ENCODE measurements around the gene TECTA.
"Not testable (repeated sequence)": the region's sequence is repeated elsewhere in the genome, so short reads cannot be mapped to it uniquely, and the experiment has no call there.

Gene TECTA

GRCh38 chr11:121221496-121222200 lies 120.6 kb downstream of the TECTA start:
- no peak overlapping the region for H3K27ac ChIP-seq (ENCODE audit: low read length)
- no peaks in the 10 kb centered on the region for H3K36me3 ChIP-seq (ENCODE audit: control insufficient read depth in 1 of 2, insufficient read depth in 2 of 2, low read length in 2 of 2)
- H3K4me1 ChIP-seq (ENCODE audit: control insufficient read depth in 1 of 2, insufficient read depth in 2 of 2, low read length in 2 of 2): no peaks in the 10 kb centered on the region
- no peak overlapping the region for H3K4me3 ChIP-seq (ENCODE audit: low read depth in 1 of 2, low read length in 2 of 2)
- no peaks in the 10 kb centered on the region for H3K9me3 ChIP-seq (ENCODE audit: control insufficient read depth in 1 of 2, low read length in 2 of 2)
- H3K27me3 ChIP-seq (ENCODE audit: low read depth, low read length): no peaks in the 10 kb centered on the region

GRCh38 chr11:121223161-121223560 lies 122.1 kb downstream of the TECTA start:
- Histone ChIP-seq H3K4me1 (ENCODE audit: control insufficient read depth in 1 of 2, insufficient read depth in 2 of 2, low read length in 2 of 2) (no peaks in the 10 kb centered on the region), H3K4me3 (ENCODE audit: low read depth in 1 of 2, low read length in 2 of 2) (no peak overlapping the region), H3K27me3 (ENCODE audit: low read depth, low read length) (no peaks in the 10 kb centered on the region), H3K27ac (ENCODE audit: low read length) (no peak overlapping the region), H3K36me3 (ENCODE audit: control insufficient read depth in 1 of 2, insufficient read depth in 2 of 2, low read length in 2 of 2) (no peaks in the 10 kb centered on the region), H3K9me3 (ENCODE audit: control insufficient read depth in 1 of 2, low read length in 2 of 2) (no peaks in the 10 kb centered on the region)

GRCh38 chr11:121225382-121225781 lies 124.3 kb downstream of the TECTA start:
- no peaks in the 10 kb centered on the region for H3K4me1 ChIP-seq (ENCODE audit: control insufficient read depth in 1 of 2, insufficient read depth in 2 of 2, low read length in 2 of 2)
- H3K36me3 ChIP-seq (ENCODE audit: control insufficient read depth in 1 of 2, insufficient read depth in 2 of 2, low read length in 2 of 2): no peaks in the 10 kb centered on the region
- no peaks in the 10 kb centered on the region for H3K27me3 ChIP-seq (ENCODE audit: low read depth, low read length)
- H3K27ac ChIP-seq (ENCODE audit: low read length): no peak overlapping the region
- H3K4me3 ChIP-seq (ENCODE audit: low read depth in 1 of 2, low read length in 2 of 2): no peak overlapping the region
- no peaks in the 10 kb centered on the region for H3K9me3 ChIP-seq (ENCODE audit: control insufficient read depth in 1 of 2, low read length in 2 of 2)

- H3K27ac ChIP-seq (ENCODE audit: low read length): no peak overlapping the region
- no peaks in the 10 kb centered on the region for H3K4me1 ChIP-seq (ENCODE audit: control insufficient read depth in 1 of 2, insufficient read depth in 2 of 2, low read length in 2 of 2)
- H3K9me3 ChIP-seq (ENCODE audit: control insufficient read depth in 1 of 2, low read length in 2 of 2): no peaks in the 10 kb centered on the region
- H3K4me3 ChIP-seq (ENCODE audit: low read depth in 1 of 2, low read length in 2 of 2): no peak overlapping the region
- no peaks in the 10 kb centered on the region for H3K27me3 ChIP-seq (ENCODE audit: low read depth, low read length)
- H3K36me3 ChIP-seq (ENCODE audit: control insufficient read depth in 1 of 2, insufficient read depth in 2 of 2, low read length in 2 of 2): no peaks in the 10 kb centered on the region
These were observed 125.6 kb downstream of the TECTA start for GRCh38 chr11:121226415-121227263.

GRCh38 chr11:121228851-121229250 lies 127.8 kb downstream of the TECTA start:
- H3K4me3 ChIP-seq (ENCODE audit: low read depth in 1 of 2, low read length in 2 of 2): no peak overlapping the region
- H3K27me3 ChIP-seq (ENCODE audit: low read depth, low read length): no peaks in the 10 kb centered on the region
- H3K36me3 ChIP-seq (ENCODE audit: control insufficient read depth in 1 of 2, insufficient read depth in 2 of 2, low read length in 2 of 2): no peaks in the 10 kb centered on the region
- H3K9me3 ChIP-seq (ENCODE audit: control insufficient read depth in 1 of 2, low read length in 2 of 2): no peaks in the 10 kb centered on the region
- H3K4me1 ChIP-seq (ENCODE audit: control insufficient read depth in 1 of 2, insufficient read depth in 2 of 2, low read length in 2 of 2): no peaks in the 10 kb centered on the region
- no peak overlapping the region for H3K27ac ChIP-seq (ENCODE audit: low read length)

- H3K4me1 ChIP-seq (ENCODE audit: control insufficient read depth in 1 of 2, insufficient read depth in 2 of 2, low read length in 2 of 2): no peaks in the 10 kb centered on the region
- H3K36me3 ChIP-seq (ENCODE audit: control insufficient read depth in 1 of 2, insufficient read depth in 2 of 2, low read length in 2 of 2): no peaks in the 10 kb centered on the region
- no peaks in the 10 kb centered on the region for H3K9me3 ChIP-seq (ENCODE audit: control insufficient read depth in 1 of 2, low read length in 2 of 2)
- no peak overlapping the region for H3K27ac ChIP-seq (ENCODE audit: low read length)
- H3K4me3 ChIP-seq (ENCODE audit: low read depth in 1 of 2, low read length in 2 of 2): no peak overlapping the region
- no peaks in the 10 kb centered on the region for H3K27me3 ChIP-seq (ENCODE audit: low read depth, low read length)
These were observed 128.6 kb downstream of the TECTA start for GRCh38 chr11:121229495-121230215.

GRCh38 chr11:121231576-121232278 lies 130.7 kb downstream of the TECTA start:
- H3K4me1 ChIP-seq (ENCODE audit: control insufficient read depth in 1 of 2, insufficient read depth in 2 of 2, low read length in 2 of 2): no peaks in the 10 kb centered on the region
- no peak overlapping the region for H3K4me3 ChIP-seq (ENCODE audit: low read depth in 1 of 2, low read length in 2 of 2)
- H3K36me3 ChIP-seq (ENCODE audit: control insufficient read depth in 1 of 2, insufficient read depth in 2 of 2, low read length in 2 of 2): no peaks in the 10 kb centered on the region

GRCh38 chr11:121235057-121235456 lies 134.0 kb downstream of the TECTA start:
- Histone ChIP-seq H3K27ac (ENCODE audit: low read length) (no peak overlapping the region), H3K27me3 (ENCODE audit: low read depth, low read length) (no peaks in the 10 kb centered on the region)

More at GRCh38 chr11:121231576-121232278, 130.7 kb downstream of the TECTA start:
- no peak overlapping the region for H3K27ac ChIP-seq (ENCODE audit: low read length)
- no peaks in the 10 kb centered on the region for H3K9me3 ChIP-seq (ENCODE audit: control insufficient read depth in 1 of 2, low read length in 2 of 2)
- H3K27me3 ChIP-seq (ENCODE audit: low read depth, low read length): no peaks in the 10 kb centered on the region

GRCh38 chr11:121236115-121237001 lies 135.3 kb downstream of the TECTA start:
- no peaks in the 10 kb centered on the region for H3K27me3 ChIP-seq (ENCODE audit: low read depth, low read length)
- H3K36me3 ChIP-seq (ENCODE audit: control insufficient read depth in 1 of 2, insufficient read depth in 2 of 2, low read length in 2 of 2): no peaks in the 10 kb centered on the region
- H3K9me3 ChIP-seq (ENCODE audit: control insufficient read depth in 1 of 2, low read length in 2 of 2): no peaks in the 10 kb centered on the region
- H3K4me1 ChIP-seq (ENCODE audit: control insufficient read depth in 1 of 2, insufficient read depth in 2 of 2, low read length in 2 of 2): no peaks in the 10 kb centered on the region
- H3K27ac ChIP-seq (ENCODE audit: low read length): no peak overlapping the region
- H3K4me3 ChIP-seq (ENCODE audit: low read depth in 1 of 2, low read length in 2 of 2): no peak overlapping the region

More at GRCh38 chr11:121235057-121235456, 134.0 kb downstream of the TECTA start:
- H3K4me3 ChIP-seq (ENCODE audit: low read depth in 1 of 2, low read length in 2 of 2): no peak overlapping the region
- no peaks in the 10 kb centered on the region for H3K9me3 ChIP-seq (ENCODE audit: control insufficient read depth in 1 of 2, low read length in 2 of 2)
- H3K4me1 ChIP-seq (ENCODE audit: control insufficient read depth in 1 of 2, insufficient read depth in 2 of 2, low read length in 2 of 2): no peaks in the 10 kb centered on the region
- no peaks in the 10 kb centered on the region for H3K36me3 ChIP-seq (ENCODE audit: control insufficient read depth in 1 of 2, insufficient read depth in 2 of 2, low read length in 2 of 2)

GRCh38 chr11:121237247-121237646 lies 136.2 kb downstream of the TECTA start:
- H3K27ac ChIP-seq (ENCODE audit: low read length); H3K36me3 ChIP-seq (ENCODE audit: control insufficient read depth in 1 of 2, insufficient read depth in 2 of 2, low read length in 2 of 2); H3K27me3 ChIP-seq (ENCODE audit: low read depth, low read length); H3K4me3 ChIP-seq (ENCODE audit: low read depth in 1 of 2, low read length in 2 of 2); H3K4me1 ChIP-seq (ENCODE audit: control insufficient read depth in 1 of 2, insufficient read depth in 2 of 2, low read length in 2 of 2); H3K9me3 ChIP-seq (ENCODE audit: control insufficient read depth in 1 of 2, low read length in 2 of 2): not testable (repeated sequence)

All from muscle layer of duodenum (tissue), 2 donors.